Measurements from ENCODE around the gene PTPRK. TPM values are rescaled to one million over a fixed set of nuclear protein-coding genes. Genes with fewer than 3 reads are reported as not detected.

Gene PTPRK
- total RNA-seq, 1 donor, result 70.2 TPM

GRCh38 chr6:128152551-128152950 lies 367.8 kb downstream of the PTPRK start:
- no peak for DNase-seq (ENCODE audit: low read depth)
- no peak overlapping the region for H3K4me3 ChIP-seq (ENCODE audit: low read depth, low read length)
- no peak for TF ChIP-seq CTCF (IDR thresholded peaks at IDR 0.05; ENCODE audit: insufficient read depth, low read length)

- no peak for TF ChIP-seq CTCF (IDR thresholded peaks at IDR 0.05; ENCODE audit: insufficient read depth, low read length)
- H3K4me3 ChIP-seq (ENCODE audit: low read depth, low read length), result no peak overlapping the region
- no peak for DNase-seq (ENCODE audit: low read depth)
Observed at GRCh38 chr6:128150376-128150775, 370.0 kb downstream of the PTPRK start.

- DNase-seq (ENCODE audit: low read depth), result peak; percentile 25
- H3K4me3 ChIP-seq (ENCODE audit: low read depth, low read length), result no peak overlapping the region
- no peak for TF ChIP-seq CTCF (IDR thresholded peaks at IDR 0.05; ENCODE audit: insufficient read depth, low read length)
Observed at GRCh38 chr6:128149796-128150195, 370.6 kb downstream of the PTPRK start.

- no peak overlapping the region for H3K4me3 ChIP-seq (ENCODE audit: low read depth, low read length)
- DNase-seq (ENCODE audit: low read depth), result no peak
- TF ChIP-seq CTCF (IDR thresholded peaks at IDR 0.05; ENCODE audit: insufficient read depth, low read length), result no peak
Observed at GRCh38 chr6:128144320-128144719, 376.1 kb downstream of the PTPRK start.

- no peak for DNase-seq (ENCODE audit: low read depth)
- no peak overlapping the region for H3K4me3 ChIP-seq (ENCODE audit: low read depth, low read length)
- no peak for TF ChIP-seq CTCF (IDR thresholded peaks at IDR 0.05; ENCODE audit: insufficient read depth, low read length)
Observed at GRCh38 chr6:128141932-128142331, 378.5 kb downstream of the PTPRK start.

GRCh38 chr6:128139519-128139918 lies 380.9 kb downstream of the PTPRK start:
- no peak for TF ChIP-seq CTCF (IDR thresholded peaks at IDR 0.05; ENCODE audit: insufficient read depth, low read length)
- no peak overlapping the region for H3K4me3 ChIP-seq (ENCODE audit: low read depth, low read length)
- DNase-seq (ENCODE audit: low read depth), result peak; percentile 72

- TF ChIP-seq CTCF (IDR thresholded peaks at IDR 0.05; ENCODE audit: insufficient read depth, low read length), result no peak
- H3K4me3 ChIP-seq (ENCODE audit: low read depth, low read length), result no peak overlapping the region
- DNase-seq (ENCODE audit: low read depth), result no peak
Observed at GRCh38 chr6:128138694-128139093, 381.7 kb downstream of the PTPRK start.
